H1 (cell line): ENCODE data around the gene WEE1. TPM values are rescaled to one million over a fixed set of nuclear protein-coding genes. Genes with fewer than 3 reads are reported as not detected.

Experiments
- CHD2 ChIP-seq: IDR thresholded peaks from 2 replicates; pipeline ENCODE4 v1.6.1; 2012; ENCODE audit warnings: low read length, improper control_type of control experiment
- EGR1 ChIP-seq: IDR thresholded peaks from 2 replicates; pipeline ENCODE4 v1.6.1; 2011; ENCODE audit warnings: low read depth, low read length, borderline replicate concordance
- NANOG ChIP-seq: IDR thresholded peaks from 2 replicates; pipeline ENCODE4 v1.6.1; 2011; ENCODE audit warnings: low read length, low read depth, mild to moderate bottlenecking, inconsistent platforms; ENCODE audit not compliant: insufficient read depth, poor library complexity, severe bottlenecking
- POLR2AphosphoS5 ChIP-seq: IDR thresholded peaks from 2 replicates; pipeline ENCODE4 v1.6.1; 2011; ENCODE audit warnings: low read depth, low read length
- RAD21 ChIP-seq, 2 experiments: IDR thresholded peaks in 1 of 2; conservative IDR thresholded peaks in 1 of 2; 2 replicates each; pipeline ENCODE4 v1.6.1; 2011; ENCODE audit warnings: low read depth in 2 of 2, low read length in 2 of 2, improper control_type of control experiment in 1 of 2, inconsistent platforms in 1 of 2, mild to moderate bottlenecking in 1 of 2, moderate library complexity in 1 of 2
- SIX5 ChIP-seq: IDR thresholded peaks from 2 replicates; pipeline ENCODE4 v1.6.1; 2011; ENCODE audit warnings: mild to moderate bottlenecking, low read depth, low read length
- SP1 ChIP-seq: IDR thresholded peaks from 2 replicates; pipeline ENCODE4 v1.6.1; 2011; ENCODE audit warnings: low read depth, low read length
- SRF ChIP-seq: IDR thresholded peaks from 2 replicates; pipeline ENCODE4 v1.6.1; 2011; ENCODE audit warnings: mild to moderate bottlenecking, low read depth, low read length, moderate library complexity
- TCF12 ChIP-seq: IDR thresholded peaks from 2 replicates; pipeline ENCODE4 v1.6.1; 2011; ENCODE audit warnings: low read depth, mild to moderate bottlenecking, low read length
- polyA plus RNA-seq, 7 experiments: library from polyadenylated mRNA; depleted of rRNA in 3 of 7; stranded (reverse) in 5 of 7; unstranded in 2 of 7; fragments of >200 nt in 5 of 7; fragments of 200-250 nt in 2 of 7; gene quantifications; 1 replicate in 5 of 7; 2 replicates in 1 of 7; 4 replicates in 1 of 7; pipeline versions ENCODE4 v1.2.1 to v1.2.3, GENCODE V29; 2011 to 2013; ENCODE audit warnings: missing spikeins in 2 of 7, mixed read lengths in 2 of 7
- total RNA-seq: library from RNA; stranded (reverse); fragmentation: NEBNext Ultra II Directional; extraction: Animal tissue kit (Norgen Biotek cat#: 25700); gene quantifications from 2 replicates; pipeline ENCODE4 v1.2.1, GENCODE V29; 2021
- TF ChIP-seq, protein P1 (sequence below): fragments of 300-600 bp; sonication (generic); IDR thresholded peaks from 2 replicates; pipeline ENCODE4 v1.7.1; 2012; ENCODE audit warnings: low read length, moderate library complexity, mild to moderate bottlenecking, inconsistent platforms; ENCODE audit not compliant: insufficient replicate concordance

The WEE1 gene
- total and polyA plus RNA-seq, 2 of the 8 experiments (the other 6 are each of a cell fraction or from before 2014, with no cell fraction given) = 40.8 to 120 TPM

GRCh38 chr11:9571071-9571762 is 2.3 kb upstream of the WEE1 start (continued):
- TF ChIP-seq, protein P1, sequence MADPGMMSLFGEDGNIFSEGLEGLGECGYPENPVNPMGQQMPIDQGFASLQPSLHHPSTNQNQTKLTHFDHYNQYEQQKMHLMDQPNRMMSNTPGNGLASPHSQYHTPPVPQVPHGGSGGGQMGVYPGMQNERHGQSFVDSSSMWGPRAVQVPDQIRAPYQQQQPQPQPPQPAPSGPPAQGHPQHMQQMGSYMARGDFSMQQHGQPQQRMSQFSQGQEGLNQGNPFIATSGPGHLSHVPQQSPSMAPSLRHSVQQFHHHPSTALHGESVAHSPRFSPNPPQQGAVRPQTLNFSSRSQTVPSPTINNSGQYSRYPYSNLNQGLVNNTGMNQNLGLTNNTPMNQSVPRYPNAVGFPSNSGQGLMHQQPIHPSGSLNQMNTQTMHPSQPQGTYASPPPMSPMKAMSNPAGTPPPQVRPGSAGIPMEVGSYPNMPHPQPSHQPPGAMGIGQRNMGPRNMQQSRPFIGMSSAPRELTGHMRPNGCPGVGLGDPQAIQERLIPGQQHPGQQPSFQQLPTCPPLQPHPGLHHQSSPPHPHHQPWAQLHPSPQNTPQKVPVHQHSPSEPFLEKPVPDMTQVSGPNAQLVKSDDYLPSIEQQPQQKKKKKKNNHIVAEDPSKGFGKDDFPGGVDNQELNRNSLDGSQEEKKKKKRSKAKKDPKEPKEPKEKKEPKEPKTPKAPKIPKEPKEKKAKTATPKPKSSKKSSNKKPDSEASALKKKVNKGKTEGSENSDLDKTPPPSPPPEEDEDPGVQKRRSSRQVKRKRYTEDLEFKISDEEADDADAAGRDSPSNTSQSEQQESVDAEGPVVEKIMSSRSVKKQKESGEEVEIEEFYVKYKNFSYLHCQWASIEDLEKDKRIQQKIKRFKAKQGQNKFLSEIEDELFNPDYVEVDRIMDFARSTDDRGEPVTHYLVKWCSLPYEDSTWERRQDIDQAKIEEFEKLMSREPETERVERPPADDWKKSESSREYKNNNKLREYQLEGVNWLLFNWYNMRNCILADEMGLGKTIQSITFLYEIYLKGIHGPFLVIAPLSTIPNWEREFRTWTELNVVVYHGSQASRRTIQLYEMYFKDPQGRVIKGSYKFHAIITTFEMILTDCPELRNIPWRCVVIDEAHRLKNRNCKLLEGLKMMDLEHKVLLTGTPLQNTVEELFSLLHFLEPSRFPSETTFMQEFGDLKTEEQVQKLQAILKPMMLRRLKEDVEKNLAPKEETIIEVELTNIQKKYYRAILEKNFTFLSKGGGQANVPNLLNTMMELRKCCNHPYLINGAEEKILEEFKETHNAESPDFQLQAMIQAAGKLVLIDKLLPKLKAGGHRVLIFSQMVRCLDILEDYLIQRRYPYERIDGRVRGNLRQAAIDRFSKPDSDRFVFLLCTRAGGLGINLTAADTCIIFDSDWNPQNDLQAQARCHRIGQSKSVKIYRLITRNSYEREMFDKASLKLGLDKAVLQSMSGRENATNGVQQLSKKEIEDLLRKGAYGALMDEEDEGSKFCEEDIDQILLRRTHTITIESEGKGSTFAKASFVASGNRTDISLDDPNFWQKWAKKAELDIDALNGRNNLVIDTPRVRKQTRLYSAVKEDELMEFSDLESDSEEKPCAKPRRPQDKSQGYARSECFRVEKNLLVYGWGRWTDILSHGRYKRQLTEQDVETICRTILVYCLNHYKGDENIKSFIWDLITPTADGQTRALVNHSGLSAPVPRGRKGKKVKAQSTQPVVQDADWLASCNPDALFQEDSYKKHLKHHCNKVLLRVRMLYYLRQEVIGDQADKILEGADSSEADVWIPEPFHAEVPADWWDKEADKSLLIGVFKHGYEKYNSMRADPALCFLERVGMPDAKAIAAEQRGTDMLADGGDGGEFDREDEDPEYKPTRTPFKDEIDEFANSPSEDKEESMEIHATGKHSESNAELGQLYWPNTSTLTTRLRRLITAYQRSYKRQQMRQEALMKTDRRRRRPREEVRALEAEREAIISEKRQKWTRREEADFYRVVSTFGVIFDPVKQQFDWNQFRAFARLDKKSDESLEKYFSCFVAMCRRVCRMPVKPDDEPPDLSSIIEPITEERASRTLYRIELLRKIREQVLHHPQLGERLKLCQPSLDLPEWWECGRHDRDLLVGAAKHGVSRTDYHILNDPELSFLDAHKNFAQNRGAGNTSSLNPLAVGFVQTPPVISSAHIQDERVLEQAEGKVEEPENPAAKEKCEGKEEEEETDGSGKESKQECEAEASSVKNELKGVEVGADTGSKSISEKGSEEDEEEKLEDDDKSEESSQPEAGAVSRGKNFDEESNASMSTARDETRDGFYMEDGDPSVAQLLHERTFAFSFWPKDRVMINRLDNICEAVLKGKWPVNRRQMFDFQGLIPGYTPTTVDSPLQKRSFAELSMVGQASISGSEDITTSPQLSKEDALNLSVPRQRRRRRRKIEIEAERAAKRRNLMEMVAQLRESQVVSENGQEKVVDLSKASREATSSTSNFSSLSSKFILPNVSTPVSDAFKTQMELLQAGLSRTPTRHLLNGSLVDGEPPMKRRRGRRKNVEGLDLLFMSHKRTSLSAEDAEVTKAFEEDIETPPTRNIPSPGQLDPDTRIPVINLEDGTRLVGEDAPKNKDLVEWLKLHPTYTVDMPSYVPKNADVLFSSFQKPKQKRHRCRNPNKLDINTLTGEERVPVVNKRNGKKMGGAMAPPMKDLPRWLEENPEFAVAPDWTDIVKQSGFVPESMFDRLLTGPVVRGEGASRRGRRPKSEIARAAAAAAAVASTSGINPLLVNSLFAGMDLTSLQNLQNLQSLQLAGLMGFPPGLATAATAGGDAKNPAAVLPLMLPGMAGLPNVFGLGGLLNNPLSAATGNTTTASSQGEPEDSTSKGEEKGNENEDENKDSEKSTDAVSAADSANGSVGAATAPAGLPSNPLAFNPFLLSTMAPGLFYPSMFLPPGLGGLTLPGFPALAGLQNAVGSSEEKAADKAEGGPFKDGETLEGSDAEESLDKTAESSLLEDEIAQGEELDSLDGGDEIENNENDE = no peak
- TF ChIP-seq RAD21 (IDR thresholded peaks at IDR 0.05 in 1 of 2, conservative IDR thresholded peaks at IDR 0.05 in 1 of 2; ENCODE audit: low read depth in 2 of 2, low read length in 2 of 2) (no peak), POLR2AphosphoS5 (no peak), TCF12 (no peak), NANOG (no peak), EGR1 (no peak), SP1 (no peak), SIX5 (no peak), SRF (no peak), CHD2 (no peak)
